ENCODE data around the gene HDAC10. TPM values are rescaled to one million over a fixed set of nuclear protein-coding genes. Genes with fewer than 3 reads are reported as not detected.

Gene HDAC10, protein sequence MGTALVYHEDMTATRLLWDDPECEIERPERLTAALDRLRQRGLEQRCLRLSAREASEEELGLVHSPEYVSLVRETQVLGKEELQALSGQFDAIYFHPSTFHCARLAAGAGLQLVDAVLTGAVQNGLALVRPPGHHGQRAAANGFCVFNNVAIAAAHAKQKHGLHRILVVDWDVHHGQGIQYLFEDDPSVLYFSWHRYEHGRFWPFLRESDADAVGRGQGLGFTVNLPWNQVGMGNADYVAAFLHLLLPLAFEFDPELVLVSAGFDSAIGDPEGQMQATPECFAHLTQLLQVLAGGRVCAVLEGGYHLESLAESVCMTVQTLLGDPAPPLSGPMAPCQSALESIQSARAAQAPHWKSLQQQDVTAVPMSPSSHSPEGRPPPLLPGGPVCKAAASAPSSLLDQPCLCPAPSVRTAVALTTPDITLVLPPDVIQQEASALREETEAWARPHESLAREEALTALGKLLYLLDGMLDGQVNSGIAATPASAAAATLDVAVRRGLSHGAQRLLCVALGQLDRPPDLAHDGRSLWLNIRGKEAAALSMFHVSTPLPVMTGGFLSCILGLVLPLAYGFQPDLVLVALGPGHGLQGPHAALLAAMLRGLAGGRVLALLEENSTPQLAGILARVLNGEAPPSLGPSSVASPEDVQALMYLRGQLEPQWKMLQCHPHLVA
- polyA plus RNA-seq (ENCODE audit: insufficient read depth in 1 of 5, insufficient read length in 5 of 5, low replicate concordance in 1 of 5) = 10 to 100 TPM; 19.2 to 42.5 (median 33.6) TPM
- long read RNA-seq, donor 1, partial matches to known transcripts = 0 of 1 reads
- long read RNA-seq, donor 1, other reads (novel, unspliced or antisense) = 0 of 1 reads
- long read RNA-seq, donor 2, partial matches to known transcripts = 0 of 3 reads
- long read RNA-seq, donor 2, other reads (novel, unspliced or antisense) = 0 of 3 reads
- long read RNA-seq, donor 3, partial matches to known transcripts = 7 of 8 reads
- long read RNA-seq, donor 3, other reads (novel, unspliced or antisense) = 0 of 8 reads
- long read RNA-seq, donor 4, partial matches to known transcripts = 0 of 1 reads
- long read RNA-seq, donor 4, other reads (novel, unspliced or antisense) = 0 of 1 reads
- long read RNA-seq, donor 5 = 0 reads
- long read RNA-seq, donor 6, partial matches to known transcripts = 0 of 1 reads
- long read RNA-seq, donor 6, other reads (novel, unspliced or antisense) = 0 of 1 reads
- long read RNA-seq, donor 7, partial matches to known transcripts = 9 of 11 reads
- long read RNA-seq, donor 7, other reads (novel, unspliced or antisense) = 0 of 11 reads
- long read RNA-seq, donor 8 = 0 reads

- DNase-seq = peak; percentile 77 to 80
Observed at GRCh38 chr22:50250555-50251476, at the start of gene HDAC10. TSS of gene HDAC10 (minus strand) at chr22:50251265. CDS start at chr22:50251032, 233 bp downstream.

DNA sequence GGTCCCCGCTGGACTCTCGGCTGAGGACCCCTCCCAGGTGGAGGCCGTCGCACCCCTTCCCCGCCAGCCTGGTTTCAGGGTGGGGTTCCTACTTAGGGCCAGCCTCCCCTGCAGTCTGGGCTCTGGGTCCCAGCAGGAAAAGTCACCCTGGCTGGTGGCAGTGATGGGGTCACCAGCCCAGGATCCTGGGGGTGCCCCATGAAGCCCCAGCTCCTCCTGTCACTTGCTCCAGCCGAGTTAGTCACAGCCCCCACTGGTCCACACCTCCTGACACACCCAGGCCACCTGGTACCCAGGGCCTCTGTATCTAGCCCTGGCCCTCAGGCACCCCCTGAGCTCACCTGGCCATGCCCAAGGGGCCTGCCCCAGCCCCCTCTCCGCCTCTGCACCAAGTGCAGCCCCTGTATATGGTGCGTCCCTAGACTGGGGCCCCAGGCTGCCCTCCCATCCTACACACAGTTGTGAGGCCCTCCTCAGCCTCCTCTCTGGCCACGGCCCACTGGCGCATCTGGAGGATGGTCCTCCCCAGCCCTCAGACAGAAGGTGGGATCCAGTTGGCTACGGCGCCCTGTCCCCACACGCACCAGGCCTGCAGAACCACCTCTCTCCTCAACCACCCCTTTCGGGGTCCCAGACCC lies 49.7 kb upstream of the HDAC10 start:
- no peak for DNase-seq

GRCh38 chr22:50299785-50300619 lies 48.9 kb upstream of the HDAC10 start:
- DNase-seq = no peak

DNA sequence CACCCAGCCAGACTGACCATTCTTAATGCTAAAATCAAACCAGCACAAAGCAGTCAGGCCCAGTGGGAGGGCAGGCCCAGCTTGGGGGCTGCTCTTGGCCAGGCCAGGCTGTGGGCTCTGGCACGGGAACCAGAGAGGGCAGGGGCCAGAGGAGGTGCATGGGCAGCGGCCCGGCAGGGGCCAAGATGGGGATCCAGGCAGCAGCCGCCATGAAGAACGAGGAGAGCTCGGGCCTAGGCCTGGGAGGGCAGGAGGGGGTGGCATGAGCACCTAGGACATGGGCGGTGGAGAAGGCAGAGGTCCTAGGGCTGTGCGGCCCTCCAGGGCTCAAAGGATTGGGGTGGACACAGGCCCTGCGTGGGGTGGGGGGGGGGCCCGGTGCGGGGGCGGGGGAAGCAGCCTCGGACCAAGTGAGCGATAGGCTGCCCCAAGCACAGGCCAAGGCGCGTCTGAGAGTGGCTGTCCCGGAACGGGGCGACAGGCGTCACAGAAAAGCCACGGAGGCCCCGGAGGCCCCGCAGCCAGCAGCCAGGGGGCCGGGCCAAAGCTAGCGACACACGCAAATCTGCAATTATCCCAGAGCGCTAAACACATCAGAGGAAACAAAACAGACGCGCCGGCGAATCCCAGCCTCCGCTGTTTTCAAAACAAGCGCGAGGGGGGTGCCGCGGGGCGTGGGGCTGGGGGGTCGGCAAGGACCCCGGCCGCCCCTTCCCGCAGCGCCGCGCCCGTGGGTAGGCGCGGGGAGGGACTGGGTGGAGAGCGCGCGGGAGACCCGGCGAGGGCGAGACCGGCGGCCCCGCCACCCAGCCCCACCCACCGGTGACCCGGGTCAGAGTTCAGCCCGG lies 48.1 kb upstream of the HDAC10 start:
- no peak for DNase-seq

DNA sequence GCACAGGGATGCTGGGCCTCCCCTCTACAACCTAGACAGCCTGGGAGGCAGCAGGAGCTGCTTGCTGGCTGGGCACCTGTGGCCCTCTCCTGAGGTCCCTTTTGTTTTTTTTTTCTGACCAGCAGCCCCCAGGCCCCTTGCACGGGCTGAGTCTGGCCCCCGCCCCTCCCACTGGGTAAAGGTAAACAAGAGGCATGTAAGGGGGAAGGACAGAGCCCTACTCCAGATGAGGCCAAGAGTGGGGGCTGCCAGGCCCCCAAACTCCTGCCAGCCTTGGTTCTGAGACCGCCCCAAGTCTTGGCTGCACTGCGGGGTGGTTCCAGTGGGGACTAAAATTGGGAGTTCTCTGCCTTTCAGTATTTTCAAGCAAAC lies 47.2 kb upstream of the HDAC10 start:
- DNase-seq = no peak

DNA sequence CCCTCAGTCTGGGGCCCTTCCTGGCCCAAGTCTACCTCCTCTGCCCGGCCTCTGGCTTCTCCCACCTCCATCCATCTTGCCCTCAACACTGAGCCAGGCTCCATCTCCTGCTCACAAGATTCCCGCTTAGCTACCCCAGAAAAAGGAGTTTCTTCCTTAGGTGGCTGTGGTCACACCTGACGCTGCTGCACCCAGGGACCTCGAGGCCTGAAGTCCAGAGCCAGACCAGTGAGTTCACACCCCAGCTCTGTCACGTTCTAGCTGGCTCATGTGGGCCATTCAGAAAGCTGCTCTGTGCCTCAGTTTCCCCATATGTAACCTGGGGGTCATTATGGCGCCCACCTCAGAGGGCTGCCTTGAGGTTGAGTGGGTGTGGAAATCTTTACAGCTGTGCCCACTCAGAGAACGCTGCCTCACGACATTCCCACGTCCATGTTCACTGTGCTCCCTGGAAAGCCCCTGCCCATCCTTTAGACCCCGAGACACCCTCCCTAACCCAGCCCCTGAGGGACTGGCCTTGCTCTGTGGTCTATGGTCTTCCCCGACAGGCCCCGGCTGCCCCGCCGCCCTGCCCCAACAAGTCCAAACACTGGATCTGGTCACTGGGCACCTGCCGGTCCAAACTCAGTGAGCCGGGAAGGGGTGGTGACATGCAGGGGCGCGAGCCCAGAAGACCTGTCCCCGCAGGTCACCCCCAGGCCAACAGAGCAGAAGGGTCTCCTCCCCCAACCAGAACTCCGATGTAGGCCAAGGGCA lies 46.6 kb upstream of the HDAC10 start:
- DNase-seq = no peak

DNA sequence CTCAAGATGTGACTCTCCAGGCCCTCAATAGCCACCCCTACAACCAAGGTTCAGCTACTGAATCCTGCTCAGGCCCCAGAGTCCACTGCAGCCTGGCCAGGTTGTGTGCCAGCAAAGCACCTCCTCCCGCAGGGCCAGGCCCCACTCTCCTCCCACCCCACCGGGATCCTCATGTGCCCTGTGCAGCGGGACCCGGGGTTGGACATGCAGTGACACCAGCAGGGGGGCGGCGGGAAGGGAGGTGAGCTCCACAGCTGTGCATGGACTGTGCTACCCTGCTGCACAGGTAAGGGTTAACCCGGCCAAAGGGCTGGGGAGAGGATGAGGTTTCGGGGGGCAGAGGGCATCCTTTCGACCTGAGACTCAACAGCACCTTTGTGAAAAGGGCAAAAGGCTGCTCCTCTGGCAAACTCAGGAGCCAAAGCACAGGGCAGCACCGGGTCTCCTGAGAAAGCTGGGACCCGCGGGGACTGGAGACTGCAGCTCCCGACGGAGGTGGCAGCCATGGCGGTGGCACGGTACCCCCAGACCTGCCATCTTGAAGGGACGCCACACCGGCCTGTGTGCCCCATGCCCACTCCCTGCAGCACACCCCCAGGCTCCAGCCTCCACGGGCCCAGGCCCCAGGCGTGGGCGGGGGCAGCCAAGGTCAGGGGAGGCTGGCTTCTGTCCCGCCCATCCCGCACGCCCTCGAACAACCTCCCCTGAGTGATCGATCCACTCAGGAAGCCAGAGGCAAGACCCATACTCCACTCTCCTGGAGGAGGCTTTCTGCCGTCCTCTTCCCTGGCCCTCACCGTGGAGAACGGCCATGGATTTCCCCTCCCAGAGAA lies 45.8 kb upstream of the HDAC10 start:
- DNase-seq = no peak

DNA sequence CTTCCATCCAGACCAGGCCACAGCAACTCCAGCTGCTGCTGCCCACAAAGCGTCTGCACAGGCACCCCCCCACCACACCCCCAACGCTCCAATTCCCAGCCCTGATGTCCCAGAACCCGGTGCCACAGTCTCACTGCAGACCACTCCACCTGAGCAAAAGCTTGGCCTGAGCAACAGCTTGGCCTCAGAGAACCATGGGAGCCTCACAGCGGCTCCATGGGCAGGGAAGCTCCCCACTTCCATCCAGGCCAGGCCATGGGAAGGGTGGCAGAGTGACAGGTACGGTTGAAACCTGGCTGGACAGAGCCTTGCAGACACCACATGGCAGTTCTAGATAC lies 43.2 kb upstream of the HDAC10 start:
- no peak for DNase-seq

GRCh38 chr22:50293441-50294318 lies 42.6 kb upstream of the HDAC10 start:
- peak; percentile 58 to 76 for DNase-seq

GRCh38 chr22:50292643-50293440 lies 41.8 kb upstream of the HDAC10 start:
- no peak for DNase-seq

DNA sequence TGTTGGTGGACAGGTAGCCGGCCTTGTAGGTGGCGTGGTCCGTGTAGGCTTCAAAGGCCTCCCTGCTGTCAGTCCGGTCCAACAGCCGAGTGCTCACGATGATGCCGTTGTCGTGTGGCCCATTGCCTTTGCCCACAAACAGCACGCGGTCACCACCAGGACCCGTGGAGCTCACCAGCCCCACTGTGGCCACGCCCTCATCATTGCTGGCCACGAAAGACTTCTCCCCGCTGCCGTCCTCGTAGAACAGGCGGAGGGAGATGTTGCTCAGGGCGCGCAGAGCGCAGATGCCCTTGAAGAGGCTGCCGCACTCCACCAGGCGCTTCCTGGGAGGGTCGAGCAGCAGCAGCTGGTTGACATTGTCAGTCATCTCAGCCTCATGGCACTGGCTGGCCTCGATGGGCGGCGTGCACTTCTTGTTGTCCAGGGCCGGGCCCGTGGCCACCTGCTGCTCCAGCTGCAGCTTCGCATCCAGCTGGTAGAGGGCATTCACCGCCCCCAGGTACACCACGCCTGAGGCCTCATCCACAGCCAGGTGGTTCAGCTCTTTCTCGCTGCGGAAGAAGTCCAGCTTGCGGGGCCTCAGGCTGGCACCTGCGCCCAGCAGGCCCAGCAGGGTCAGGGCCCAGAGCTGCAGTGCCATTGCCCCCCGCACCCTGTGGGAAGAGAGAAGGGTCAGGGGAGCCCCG lies 39.0 kb upstream of the HDAC10 start:
- no peak for DNase-seq

GRCh38 chr22:50289151-50289941 lies 38.3 kb upstream of the HDAC10 start:
- DNase-seq = no peak

- DNase-seq = no peak
Observed at GRCh38 chr22:50287731-50288130, 36.7 kb upstream of the HDAC10 start.

All from right lung (tissue), 10 donors.